OCI-LY3 (cell line): Measurements from ENCODE around the gene SLC25A47.
A peak's percentile ranks its signal among the peaks of the same experiment; 100 is the strongest.
"Not testable (repeated sequence)": the region's sequence is repeated elsewhere in the genome, so short reads cannot be mapped to it uniquely, and the experiment has no call there.

ENCODE experiments used
- H2AFZ ChIP-seq: fragments of 200-600, 300-600 bp; shearing (Covaris generic); 2 replicates; pipeline ENCODE4 v1.6.0; 2014; ENCODE audit warnings: antibody characterized with exemption, low read depth, low read length
- H3K27ac ChIP-seq: fragments of 200-600, 300-600 bp; sonication (generic); 2 replicates; pipeline ENCODE4 v1.5.1; 2014; ENCODE audit warnings: mild to moderate bottlenecking, low read length, moderate library complexity, mixed read lengths
- H3K27me3 ChIP-seq: fragments of 200-600, 300-600 bp; sonication (generic); 2 replicates; pipeline ENCODE4 v1.6.1; 2014; ENCODE audit warnings: low read depth, low read length, mixed read lengths
- H3K36me3 ChIP-seq: fragments of 200-600, 300-600 bp; sonication (generic); replicated peaks from 2 replicates; pipeline ENCODE3; 2014; ENCODE audit warnings: low read depth, low read length, mixed read lengths
- H3K4me1 ChIP-seq: fragments of 300-600, 200-600 bp; sonication (generic); 2 replicates; pipeline ENCODE4 v1.6.1; 2014; ENCODE audit warnings: low read length, mixed read lengths
- H3K4me2 ChIP-seq: fragments of 200-600, 300-600 bp; sonication (generic); 2 replicates; pipeline ENCODE4 v1.6.1; 2014; ENCODE audit warnings: low read length, mixed read lengths
- H3K4me3 ChIP-seq: fragments of 300-600, 200-600 bp; sonication (generic); 2 replicates; pipeline ENCODE4 v1.5.1; 2014; ENCODE audit warnings: antibody characterized with exemption, mild to moderate bottlenecking, low read length, moderate library complexity
- H3K79me2 ChIP-seq: fragments of 300-600, 200-600 bp; shearing (Covaris generic); 2 replicates; pipeline ENCODE4 v1.6.1; 2014; ENCODE audit warnings: mild to moderate bottlenecking, low read length, mixed read lengths
- H3K9ac ChIP-seq: fragments of 300-600, 200-600 bp; shearing (Covaris generic); 2 replicates; pipeline ENCODE4 v1.6.0; 2014; ENCODE audit warnings: mild to moderate bottlenecking, low read length, moderate library complexity
- H3K9me3 ChIP-seq: fragments of 200-600, 300-600 bp; shearing (Covaris generic); 2 replicates; pipeline ENCODE4 v1.6.1; 2014; ENCODE audit warnings: low read length, mixed read lengths; ENCODE audit not compliant: insufficient read depth
- H4K20me1 ChIP-seq: fragments of 200-600, 300-600 bp; sonication (generic); 2 replicates; pipeline ENCODE4 v1.6.1; 2016; ENCODE audit warnings: low read length, mixed read lengths; ENCODE audit not compliant: insufficient read depth
- EZH2phosphoT487 ChIP-seq: fragments of 200-600 bp; shearing (Covaris generic); IDR thresholded peaks from 2 replicates; pipeline ENCODE4 v1.6.1; 2018; ENCODE audit warnings: antibody characterized with exemption, mixed run types, low read depth
- TF ChIP-seq, protein P1 (sequence below): fragments of 200-600, 300-600 bp; sonication (generic); IDR thresholded peaks from 2 replicates; pipeline ENCODE4 v1.5.1; 2014; ENCODE audit warnings: antibody characterized with exemption, low read length, low read depth

SLC25A47 gene

DNA sequence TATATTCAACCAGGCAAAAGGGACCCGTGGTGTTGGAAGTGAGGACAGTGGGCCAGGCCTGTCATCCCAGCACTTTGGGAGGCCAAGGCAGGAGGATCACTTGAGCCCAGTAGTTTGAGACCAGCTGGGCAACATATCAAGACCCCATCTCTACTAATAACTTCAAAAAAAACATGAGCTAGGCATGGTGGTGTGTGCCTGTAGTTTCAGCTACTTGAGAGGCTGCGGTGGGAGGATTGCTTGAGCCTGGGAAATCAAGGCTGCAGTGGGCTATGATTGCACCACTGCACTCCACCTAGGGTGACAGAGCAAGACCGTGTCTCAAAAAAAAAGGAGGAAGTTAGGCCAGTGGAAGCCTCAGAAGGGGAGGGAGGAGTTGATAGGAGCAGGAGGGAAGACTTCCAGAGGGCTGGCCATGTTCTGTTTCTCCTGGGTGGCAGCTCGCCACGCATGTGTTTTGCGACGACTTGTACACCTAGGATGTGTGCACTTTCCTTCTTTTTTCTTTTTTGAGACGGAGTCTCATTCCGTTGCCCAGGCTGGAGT, 27.0 kb upstream of the SLC25A47 start:
- TF ChIP-seq EZH2phosphoT487, result no peak
- TF ChIP-seq, protein P1, sequence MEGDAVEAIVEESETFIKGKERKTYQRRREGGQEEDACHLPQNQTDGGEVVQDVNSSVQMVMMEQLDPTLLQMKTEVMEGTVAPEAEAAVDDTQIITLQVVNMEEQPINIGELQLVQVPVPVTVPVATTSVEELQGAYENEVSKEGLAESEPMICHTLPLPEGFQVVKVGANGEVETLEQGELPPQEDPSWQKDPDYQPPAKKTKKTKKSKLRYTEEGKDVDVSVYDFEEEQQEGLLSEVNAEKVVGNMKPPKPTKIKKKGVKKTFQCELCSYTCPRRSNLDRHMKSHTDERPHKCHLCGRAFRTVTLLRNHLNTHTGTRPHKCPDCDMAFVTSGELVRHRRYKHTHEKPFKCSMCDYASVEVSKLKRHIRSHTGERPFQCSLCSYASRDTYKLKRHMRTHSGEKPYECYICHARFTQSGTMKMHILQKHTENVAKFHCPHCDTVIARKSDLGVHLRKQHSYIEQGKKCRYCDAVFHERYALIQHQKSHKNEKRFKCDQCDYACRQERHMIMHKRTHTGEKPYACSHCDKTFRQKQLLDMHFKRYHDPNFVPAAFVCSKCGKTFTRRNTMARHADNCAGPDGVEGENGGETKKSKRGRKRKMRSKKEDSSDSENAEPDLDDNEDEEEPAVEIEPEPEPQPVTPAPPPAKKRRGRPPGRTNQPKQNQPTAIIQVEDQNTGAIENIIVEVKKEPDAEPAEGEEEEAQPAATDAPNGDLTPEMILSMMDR, result no peak
- Histone ChIP-seq H3K36me3 (no peaks in the 10 kb centered on the region), H3K9ac (no peak overlapping the region), H3K27me3 (no peaks in the 10 kb centered on the region), H3K9me3 (no peaks in the 10 kb centered on the region), H3K79me2 (no peaks in the 10 kb centered on the region), H3K4me1 (peaks cover 18% of the 10 kb centered on the region), H2AFZ (no peak overlapping the region), H4K20me1 (no peaks in the 10 kb centered on the region), H3K4me3 (no peak overlapping the region), H3K27ac (no peak overlapping the region), H3K4me2 (no peak overlapping the region)

DNA sequence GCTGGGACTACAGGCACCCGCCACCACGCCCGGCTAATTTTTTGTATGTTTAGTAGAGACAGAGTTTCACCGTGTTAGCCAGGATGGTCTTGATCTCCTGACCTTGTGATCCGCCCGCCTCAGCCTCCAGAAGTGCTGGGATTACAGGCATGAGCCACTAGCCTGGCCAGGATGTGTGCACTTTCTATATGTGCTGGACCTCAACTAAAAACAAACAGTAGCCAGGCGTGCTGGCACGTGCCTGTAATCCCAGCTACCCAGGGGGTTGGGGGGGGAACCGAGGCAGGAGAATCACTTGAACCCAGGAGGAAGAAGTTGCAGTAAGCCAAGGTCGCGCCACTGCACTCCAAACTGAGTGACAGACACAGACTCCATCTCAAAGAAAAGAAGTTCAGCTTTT, 26.4 kb upstream of the SLC25A47 start:
- H3K4me2 ChIP-seq, result peak overlapping the region; percentile 62
- not testable (repeated sequence) for H2AFZ ChIP-seq, H3K27ac ChIP-seq

DNA sequence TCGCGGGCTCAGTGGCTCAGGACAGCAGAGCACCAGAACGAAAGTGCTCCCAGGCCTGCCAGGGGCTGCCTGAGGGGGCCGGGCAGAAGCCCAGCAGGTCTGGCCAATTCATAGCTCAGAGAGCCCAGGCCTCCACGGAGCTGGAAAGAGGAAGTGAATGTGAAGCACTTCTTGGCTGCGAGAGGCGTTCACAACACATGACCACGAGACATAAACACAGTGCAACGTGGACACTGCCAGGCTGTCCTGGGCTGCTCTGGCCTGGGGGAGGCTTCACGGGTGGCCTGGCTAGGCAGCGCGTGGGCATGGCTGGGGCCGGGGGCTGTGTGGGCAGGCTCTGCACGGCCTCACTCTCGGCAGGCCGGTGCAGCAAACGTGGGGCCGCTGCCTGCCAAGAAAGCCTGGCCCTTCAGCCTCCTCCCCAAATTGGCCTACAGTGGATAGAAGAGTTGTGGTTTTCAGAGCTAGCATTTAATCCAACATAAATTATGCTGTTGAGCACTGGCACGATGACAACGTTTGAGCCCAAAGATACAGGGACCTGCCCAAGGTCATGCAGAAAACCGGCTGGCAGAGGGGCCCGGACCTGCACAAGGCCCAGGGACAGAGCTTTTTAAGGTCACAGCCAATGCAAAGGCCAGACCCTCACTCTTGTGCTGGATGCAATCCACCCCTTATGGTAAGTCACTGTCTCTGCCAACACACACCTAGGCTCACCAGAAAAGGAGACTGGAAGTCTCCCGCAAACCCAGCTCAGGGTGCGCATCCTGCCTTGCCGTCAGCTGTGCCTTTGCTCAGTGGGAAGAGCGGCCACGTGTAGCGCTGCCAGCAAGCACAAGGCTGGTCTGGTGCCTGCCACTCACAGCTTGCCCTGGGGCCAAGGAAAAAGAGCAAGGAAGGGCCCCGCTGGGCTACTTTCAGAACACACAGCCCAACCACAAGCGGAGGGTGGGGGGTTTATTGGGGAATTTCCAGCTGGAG, 25.5 kb upstream of the SLC25A47 start:
- H3K36me3 ChIP-seq, result no peaks in the 10 kb centered on the region
- no peak overlapping the region for H3K27ac ChIP-seq
- H3K79me2 ChIP-seq, result no peaks in the 10 kb centered on the region
- peaks cover 18% of the 10 kb centered on the region for H3K4me1 ChIP-seq
- no peaks in the 10 kb centered on the region for H3K27me3 ChIP-seq
- no peaks in the 10 kb centered on the region for H4K20me1 ChIP-seq
- TF ChIP-seq EZH2phosphoT487, result no peak
- TF ChIP-seq, protein P1, result no peak
- peak overlapping the region; percentile 11; the same call in 1 of the 2 replicates for H3K9ac ChIP-seq
- H3K4me3 ChIP-seq, result peak overlapping the region; percentile 17; the same call in 1 of the 2 replicates
- peak overlapping the region; percentile 17; the same call in 1 of the 2 replicates for H2AFZ ChIP-seq
- peak overlapping the region; percentile 62 for H3K4me2 ChIP-seq
- H3K9me3 ChIP-seq, result no peaks in the 10 kb centered on the region

More for the DNA sequence above, 26.4 kb upstream of the SLC25A47 start:
- not testable (repeated sequence) for H4K20me1 ChIP-seq, H3K36me3 ChIP-seq, H3K79me2 ChIP-seq, H3K27me3 ChIP-seq, H3K9me3 ChIP-seq, H3K4me3 ChIP-seq
- Histone ChIP-seq H3K4me1 (peaks cover 18% of the 10 kb centered on the region), H3K9ac (peak overlapping the region; percentile 11; the same call in 1 of the 2 replicates)

DNA sequence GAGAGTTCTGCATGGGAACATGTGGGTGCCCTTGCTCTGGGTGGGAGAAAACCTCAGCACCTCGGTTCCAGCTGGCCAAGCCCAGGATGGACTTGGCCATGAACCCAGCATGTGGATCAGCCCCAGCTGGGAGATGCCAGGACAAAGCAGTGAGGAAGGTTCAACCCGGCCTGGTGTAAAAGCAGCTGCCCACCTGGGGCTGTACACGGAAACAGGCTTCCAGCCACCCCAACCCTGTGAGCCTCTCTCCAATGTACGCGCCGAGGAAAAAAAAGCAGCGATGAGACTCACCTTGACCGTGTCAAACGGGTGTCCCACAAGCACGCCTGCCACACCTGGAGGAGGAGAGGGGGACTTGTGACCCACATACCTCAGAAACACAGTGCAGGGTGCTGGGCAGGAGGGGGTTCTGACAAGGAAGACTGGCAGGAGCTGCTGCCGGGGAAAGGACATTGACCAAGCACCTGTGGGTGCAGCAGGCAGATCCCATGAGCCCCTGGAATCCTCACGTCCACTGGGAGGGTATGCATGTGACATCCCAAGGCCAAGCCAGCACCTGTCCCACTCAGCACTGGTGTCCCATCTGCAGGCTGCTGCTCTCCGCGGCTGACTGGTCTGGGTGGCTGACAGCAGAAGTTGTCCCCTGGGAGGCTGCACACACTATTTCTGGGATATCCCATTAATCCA, 24.4 kb upstream of the SLC25A47 start:
- no peaks in the 10 kb centered on the region for H4K20me1 ChIP-seq
- no peak overlapping the region for H3K4me2 ChIP-seq
- no peaks in the 10 kb centered on the region for H3K79me2 ChIP-seq
- no peak overlapping the region for H3K4me3 ChIP-seq
- no peak overlapping the region for H3K27ac ChIP-seq
- TF ChIP-seq, protein P1, result no peak
- no peak for TF ChIP-seq EZH2phosphoT487
- peaks cover 18% of the 10 kb centered on the region for H3K4me1 ChIP-seq
- H3K27me3 ChIP-seq, result no peaks in the 10 kb centered on the region
- H3K36me3 ChIP-seq, result no peaks in the 10 kb centered on the region
- H2AFZ ChIP-seq, result no peak overlapping the region
- H3K9me3 ChIP-seq, result no peaks in the 10 kb centered on the region
- H3K9ac ChIP-seq, result no peak overlapping the region
